HepG2 (cell line): ENCODE measurements around the gene MVP. TPM values are rescaled to one million over a fixed set of nuclear protein-coding genes. Genes with fewer than 3 reads are reported as not detected.

ENCODE experiments used
- CCAR2 ChIP-seq: fragments of 200-400 bp; formaldehyde crosslinking; optimal IDR thresholded peaks from 2 replicates; pipeline ENCODE3; 2018; ENCODE audit warnings: low read depth, mild to moderate bottlenecking, low read length, moderate library complexity
- CEBPB ChIP-seq: IDR thresholded peaks from 2 replicates; pipeline ENCODE4 v1.6.1; 2011; ENCODE audit warnings: low read depth, low read length, improper control_type of control experiment, borderline replicate concordance
- FOSL2 ChIP-seq: sonication (generic); formaldehyde crosslinking; IDR thresholded peaks from 2 replicates; pipeline ENCODE4 v1.4.0; 2020; ENCODE audit warnings: missing genetic modification reagents
- FOXO1 ChIP-seq: sonication (generic); formaldehyde crosslinking; IDR thresholded peaks from 2 replicates; pipeline ENCODE4 v1.4.0; 2020; ENCODE audit warnings: missing genetic modification reagents
- HNF4G ChIP-seq, 2 experiments: sonication (generic) in 1 of 2; formaldehyde crosslinking in 1 of 2; IDR thresholded peaks; 2 replicates each; pipeline versions ENCODE4 v1.4.0 to v1.6.1; 2011 to 2020; ENCODE audit warnings: borderline replicate concordance in 2 of 2, low read depth in 2 of 2, mild to moderate bottlenecking in 2 of 2, low read length in 1 of 2, missing genetic modification reagents in 1 of 2, moderate library complexity in 1 of 2
- MAF1 ChIP-seq: sonication (generic); formaldehyde crosslinking; IDR thresholded peaks from 2 replicates; pipeline ENCODE4 v1.5.0; 2020; ENCODE audit warnings: missing genetic modification reagents, borderline replicate concordance
- MXD4 ChIP-seq: IDR thresholded peaks from 2 replicates; pipeline ENCODE4 v1.6.1; 2016; ENCODE audit warnings: mild to moderate bottlenecking, missing biosample characterization, missing genetic modification reagents
- PHF21A ChIP-seq: sonication (generic); formaldehyde crosslinking; IDR thresholded peaks from 2 replicates; pipeline ENCODE4 v1.5.0; 2020; ENCODE audit warnings: mild to moderate bottlenecking, missing genetic modification reagents
- SAP130 ChIP-seq: IDR thresholded peaks from 2 replicates; pipeline ENCODE4 v1.6.1; 2016; ENCODE audit warnings: low read depth
- SMARCC2 ChIP-seq: fragments of 450-650 bp; IDR thresholded peaks from 2 replicates; pipeline ENCODE4 v1.6.1; 2017; ENCODE audit warnings: antibody characterized with exemption, mild to moderate bottlenecking
- TCF7L2 ChIP-seq: IDR thresholded peaks from 2 replicates; pipeline ENCODE4 v1.6.1; 2011; ENCODE audit warnings: mild to moderate bottlenecking, low read depth, low read length, moderate library complexity
- THAP7 ChIP-seq: sonication (generic); formaldehyde crosslinking; IDR thresholded peaks from 2 replicates; pipeline ENCODE4 v1.8.1; 2023; ENCODE audit warnings: mild to moderate bottlenecking, missing genetic modification reagents
- ZC3H13 ChIP-seq: sonication (generic); formaldehyde crosslinking; IDR thresholded peaks from 2 replicates; pipeline ENCODE4 v1.8.1; 2023; ENCODE audit warnings: mild to moderate bottlenecking, missing genetic modification reagents, moderate library complexity
- ZFP1 ChIP-seq: IDR thresholded peaks from 2 replicates; pipeline ENCODE4 v1.6.1; 2016
- ZFY ChIP-seq: sonication (generic); formaldehyde crosslinking; IDR thresholded peaks from 2 replicates; pipeline ENCODE4 v1.4.0; 2020; ENCODE audit warnings: missing genetic modification reagents
- ZNF160 ChIP-seq: sonication (generic); formaldehyde crosslinking; IDR thresholded peaks from 2 replicates; pipeline ENCODE4 v1.8.0; 2022; ENCODE audit warnings: mild to moderate bottlenecking, inconsistent platforms, missing genetic modification reagents
- ZNF17 ChIP-seq: sonication (generic); formaldehyde crosslinking; IDR thresholded peaks from 2 replicates; pipeline ENCODE4 v1.5.0; 2020; ENCODE audit warnings: mild to moderate bottlenecking, missing genetic modification reagents
- ZNF234 ChIP-seq: sonication (generic); formaldehyde crosslinking; conservative IDR thresholded peaks from 2 replicates; pipeline ENCODE4 v1.5.1; 2020; ENCODE audit warnings: mild to moderate bottlenecking, missing genetic modification reagents
- ZNF512 ChIP-seq: sonication (generic); formaldehyde crosslinking; IDR thresholded peaks from 2 replicates; pipeline ENCODE4 v1.4.0; 2020; ENCODE audit warnings: mild to moderate bottlenecking, missing genetic modification reagents
- ZNF703 ChIP-seq: sonication (generic); formaldehyde crosslinking; IDR thresholded peaks from 2 replicates; pipeline ENCODE4 v1.5.1; 2020; ENCODE audit warnings: missing genetic modification reagents, mild to moderate bottlenecking, moderate library complexity, borderline replicate concordance
- ZNF724P ChIP-seq: sonication (generic); formaldehyde crosslinking; IDR thresholded peaks from 2 replicates; pipeline ENCODE4 v1.8.0; 2022; ENCODE audit warnings: missing genetic modification reagents, borderline replicate concordance
- polyA plus RNA-seq, 8 experiments: library from polyadenylated mRNA; depleted of rRNA in 3 of 8; stranded (reverse) in 7 of 8; unstranded in 1 of 8; fragments of >200 nt; fragmentation: Illumina TruSeq in 4 of 8; extraction: Trizol in 4 of 8; gene quantifications; 2 replicates each; pipeline versions ENCODE4 v1.2.1 to v1.2.3, GENCODE V29; 2011 to 2016; ENCODE audit warnings: low read depth in 4 of 8, missing spikeins in 1 of 8, mixed read lengths in 1 of 8; ENCODE audit not compliant: insufficient read depth in 1 of 8
- total RNA-seq, 5 experiments: library from RNA; depleted of rRNA; stranded (reverse); fragments of >200 nt; fragmentation: Illumina TruSeq; extraction: Trizol; gene quantifications; 2 replicates each; pipeline ENCODE4 v1.2.3, GENCODE V29; 2016; ENCODE audit warnings: low read depth in 1 of 5
- TF ChIP-seq, protein P1 (sequence below): IDR thresholded peaks from 2 replicates; pipeline ENCODE4 v1.6.1; 2016; ENCODE audit warnings: missing genetic modification reagents, missing compliant biosample characterization
- TF ChIP-seq, protein P2 (sequence below): IDR thresholded peaks from 2 replicates; pipeline ENCODE4 v1.6.1; 2016; ENCODE audit warnings: low read depth, borderline replicate concordance
- TF ChIP-seq, protein P3 (sequence below): fragments of 450-650 bp; IDR thresholded peaks from 2 replicates; pipeline ENCODE4 v1.6.1; 2016
- TF ChIP-seq, protein P4 (sequence below): sonication (generic); formaldehyde crosslinking; IDR thresholded peaks from 2 replicates; pipeline ENCODE4 v1.4.0; 2020; ENCODE audit warnings: mild to moderate bottlenecking, low read depth, missing genetic modification reagents

MVP gene
- total and polyA plus RNA-seq, 2 of the 13 experiments (the other 11 are each of a cell fraction or from before 2014, with no cell fraction given), result 22.9 to 43.5 TPM

DNA sequence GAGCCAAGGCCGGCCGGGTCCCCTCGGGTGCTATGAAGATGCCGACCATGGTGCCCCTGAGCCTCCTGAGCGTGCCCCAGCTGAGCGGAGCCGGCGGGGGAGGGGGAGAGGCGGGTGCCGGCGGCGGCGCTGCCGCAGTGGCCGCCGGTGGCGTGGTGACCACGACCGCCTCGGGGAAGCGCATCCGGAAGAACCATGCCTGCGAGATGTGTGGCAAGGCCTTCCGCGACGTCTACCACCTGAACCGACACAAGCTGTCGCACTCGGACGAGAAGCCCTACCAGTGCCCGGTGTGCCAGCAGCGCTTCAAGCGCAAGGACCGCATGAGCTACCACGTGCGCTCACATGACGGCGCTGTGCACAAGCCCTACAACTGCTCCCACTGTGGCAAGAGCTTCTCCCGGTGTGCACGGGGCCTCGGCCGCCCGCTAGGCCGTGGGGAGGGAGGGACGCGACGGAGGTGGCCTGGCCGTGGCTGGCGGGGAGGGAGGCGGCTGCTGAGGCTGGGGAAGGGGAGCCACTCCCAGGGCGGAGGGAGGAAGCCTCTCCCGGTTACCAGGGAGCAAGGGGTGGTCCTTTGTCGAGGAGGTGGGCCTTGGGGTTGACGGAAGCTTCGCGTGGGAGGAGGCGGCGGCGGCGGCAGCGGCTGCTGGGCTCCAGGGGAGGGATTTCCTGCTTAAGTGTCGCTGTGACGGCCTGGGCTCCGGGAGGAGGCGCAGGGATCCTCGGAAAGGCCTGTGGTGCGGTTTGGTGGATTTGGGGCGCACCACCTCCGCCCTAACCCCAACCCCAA lies 12.6 kb upstream of the MVP start (continued):
- no peak for TF ChIP-seq ZNF17 (CRISPR knock-in tag)
- peak; percentile 100 for TF ChIP-seq ZC3H13 (CRISPR knock-in tag)
- no peak for TF ChIP-seq CEBPB
- TF ChIP-seq ZNF703 (CRISPR knock-in tag), result peak; percentile 95; the same call in 1 of the 2 replicates
- TF ChIP-seq ZNF512 (CRISPR knock-in tag), result 0 out of 2 replicates have a peak, but pooled peaks have one; percentile 30
- no peak for TF ChIP-seq CCAR2
- TF ChIP-seq, protein P1, sequence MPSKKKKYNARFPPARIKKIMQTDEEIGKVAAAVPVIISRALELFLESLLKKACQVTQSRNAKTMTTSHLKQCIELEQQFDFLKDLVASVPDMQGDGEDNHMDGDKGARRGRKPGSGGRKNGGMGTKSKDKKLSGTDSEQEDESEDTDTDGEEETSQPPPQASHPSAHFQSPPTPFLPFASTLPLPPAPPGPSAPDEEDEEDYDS (CRISPR knock-in tag), result peak; percentile 71
- TF ChIP-seq TCF7L2, result no peak
- TF ChIP-seq ZFY (CRISPR knock-in tag), result peak; percentile 94
- TF ChIP-seq ZNF160 (CRISPR knock-in tag), result peak; percentile 96
- peak; percentile 99 for TF ChIP-seq ZNF724P (CRISPR knock-in tag)
- peak; percentile 97 for TF ChIP-seq SAP130 (CRISPR knock-in tag)
- no peak for TF ChIP-seq PHF21A (CRISPR knock-in tag)
- peak; percentile 98 for TF ChIP-seq MXD4 (CRISPR knock-in tag)
- peak; percentile 67 for TF ChIP-seq FOXO1
- TF ChIP-seq ZFP1 (CRISPR knock-in tag), result peak; percentile 64; the same call in 1 of the 2 replicates
- TF ChIP-seq, protein P2, sequence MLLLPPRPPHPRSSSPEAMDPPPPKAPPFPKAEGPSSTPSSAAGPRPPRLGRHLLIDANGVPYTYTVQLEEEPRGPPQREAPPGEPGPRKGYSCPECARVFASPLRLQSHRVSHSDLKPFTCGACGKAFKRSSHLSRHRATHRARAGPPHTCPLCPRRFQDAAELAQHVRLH, result peak; percentile 98
- TF ChIP-seq, protein P3, sequence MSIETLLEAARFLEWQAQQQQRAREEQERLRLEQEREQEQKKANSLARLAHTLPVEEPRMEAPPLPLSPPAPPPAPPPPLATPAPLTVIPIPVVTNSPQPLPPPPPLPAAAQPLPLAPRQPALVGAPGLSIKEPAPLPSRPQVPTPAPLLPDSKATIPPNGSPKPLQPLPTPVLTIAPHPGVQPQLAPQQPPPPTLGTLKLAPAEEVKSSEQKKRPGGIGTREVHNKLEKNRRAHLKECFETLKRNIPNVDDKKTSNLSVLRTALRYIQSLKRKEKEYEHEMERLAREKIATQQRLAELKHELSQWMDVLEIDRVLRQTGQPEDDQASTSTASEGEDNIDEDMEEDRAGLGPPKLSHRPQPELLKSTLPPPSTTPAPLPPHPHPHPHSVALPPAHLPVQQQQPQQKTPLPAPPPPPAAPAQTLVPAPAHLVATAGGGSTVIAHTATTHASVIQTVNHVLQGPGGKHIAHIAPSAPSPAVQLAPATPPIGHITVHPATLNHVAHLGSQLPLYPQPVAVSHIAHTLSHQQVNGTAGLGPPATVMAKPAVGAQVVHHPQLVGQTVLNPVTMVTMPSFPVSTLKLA, result peak; percentile 88
- TF ChIP-seq, protein P4, sequence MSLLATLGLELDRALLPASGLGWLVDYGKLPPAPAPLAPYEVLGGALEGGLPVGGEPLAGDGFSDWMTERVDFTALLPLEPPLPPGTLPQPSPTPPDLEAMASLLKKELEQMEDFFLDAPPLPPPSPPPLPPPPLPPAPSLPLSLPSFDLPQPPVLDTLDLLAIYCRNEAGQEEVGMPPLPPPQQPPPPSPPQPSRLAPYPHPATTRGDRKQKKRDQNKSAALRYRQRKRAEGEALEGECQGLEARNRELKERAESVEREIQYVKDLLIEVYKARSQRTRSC (CRISPR knock-in tag), result peak; percentile 98; the same call in 1 of the 2 replicates
- TF ChIP-seq THAP7 (CRISPR knock-in tag), result peak; percentile 98
- peak; percentile 65 for TF ChIP-seq FOSL2
- peak; percentile 74 for TF ChIP-seq MAF1 (CRISPR knock-in tag)
- TF ChIP-seq SMARCC2, result no peak
- TF ChIP-seq ZNF234 (CRISPR knock-in tag), result no peak
- TF ChIP-seq HNF4G (IDR thresholded peaks at IDR 0.05; ENCODE audit: borderline replicate concordance, low read depth, low read length), result no peak
- no peak; the same call in 1 of the 2 replicates for TF ChIP-seq HNF4G (CRISPR knock-in tag; IDR thresholded peaks at IDR 0.05; ENCODE audit: borderline replicate concordance, low read depth)
